Tibial artery (tissue), 4 donors: ENCODE measurements around the gene GNG7.
"Not testable (repeated sequence)": the region's sequence is repeated elsewhere in the genome, so short reads cannot be mapped to it uniquely, and the experiment has no call there.

Source experiments
- DNase-seq, 2 donors: peaks; one replicate each; pipeline ENCODE4 v3.0.0-alpha.2; 2019
- H3K27ac ChIP-seq, 2 donors: fragments of 200-600 bp; sonication (generic) in 1 of 2; 1 replicate in 1 of 2; 2 replicates in 1 of 2; pipeline ENCODE4 v1.5.1; 2018 to 2019; ENCODE audit warnings: mild to moderate bottlenecking in 1 of 2
- H3K27me3 ChIP-seq, 2 donors: fragments of 200-600 bp; sonication (generic) in 1 of 2; one replicate each; pipeline versions ENCODE4 v1.5.1 to v1.6.0; 2016 to 2019
- H3K36me3 ChIP-seq, 3 donors: fragments of 200-600 bp; sonication (generic) in 2 of 3; one replicate each; pipeline ENCODE4 v1.5.1; 2016 to 2019; ENCODE audit warnings: mild to moderate bottlenecking in 2 of 3
- H3K4me1 ChIP-seq, 4 donors: fragments of 200-600 bp; sonication (generic) in 2 of 4; 1 replicate in 3 of 4; 2 replicates in 1 of 4; pipeline ENCODE4 v1.5.1; 2016 to 2019
- H3K4me3 ChIP-seq, 2 donors: fragments of 200-600 bp; sonication (generic) in 1 of 2; 1 replicate in 1 of 2; 2 replicates in 1 of 2; pipeline ENCODE4 v1.5.1; 2018 to 2019; ENCODE audit warnings: mild to moderate bottlenecking in 2 of 2
- H3K9me3 ChIP-seq, 3 donors: fragments of 200-600 bp; sonication (generic) in 1 of 3; one replicate each; pipeline ENCODE4 v1.5.1; 2016 to 2019
- CTCF ChIP-seq, 2 experiments: fragments of 200-600 bp in 1 of 2; fragments of 450-650 bp in 1 of 2; IDR thresholded peaks; one replicate each; pipeline ENCODE4 v1.5.1; 2017 to 2019; ENCODE audit warnings: antibody characterized with exemption in 2 of 2, mild to moderate bottlenecking in 1 of 2, moderate library complexity in 1 of 2
- intact Hi-C: fragments of 100-400 bp; cut with DNase I; formaldehyde crosslinking; loops from one replicate; pipeline ENCODE4 v1.15.0; 2023; ENCODE audit warnings: low total_unique reads

Gene GNG7

GRCh38 chr19:2524840-2525723, 177.4 kb downstream of the GNG7 start:
- H3K4me3 ChIP-seq, result peak overlapping the region; percentile 36 to 40
- no peaks in the 10 kb centered on the region for H3K9me3 ChIP-seq
- H3K27ac ChIP-seq, result peak overlapping the region; percentile 52 to 77
- no peaks in the 10 kb centered on the region for H3K27me3 ChIP-seq
- no peaks in the 10 kb centered on the region for H3K36me3 ChIP-seq
- peak in 1 of 2 donors; percentile 93 for DNase-seq
- peaks cover 10 to 35% (median 24%) of the 10 kb centered on the region in 4 donors for H3K4me1 ChIP-seq
- intact Hi-C loops, result no loop called here
- no peak for TF ChIP-seq CTCF (IDR thresholded peaks at IDR 0.05)

- no peaks in the 10 kb centered on the region for H3K36me3 ChIP-seq
- peaks cover 10 to 32% (median 24%) of the 10 kb centered on the region in 4 donors for H3K4me1 ChIP-seq
- H3K4me3 ChIP-seq, result peak overlapping the region in 1 of 2 donors; percentile 40
- DNase-seq, result no peak
- no peaks in the 10 kb centered on the region for H3K27me3 ChIP-seq
- no peak for TF ChIP-seq CTCF (IDR thresholded peaks at IDR 0.05)
- intact Hi-C loops, result no loop called here
- H3K9me3 ChIP-seq, result no peaks in the 10 kb centered on the region
- H3K27ac ChIP-seq, result peak overlapping the region in 1 of 2 donors; percentile 66
These were observed 178.1 kb downstream of the GNG7 start for GRCh38 chr19:2524361-2524839.

- peak; percentile 30 to 37 for TF ChIP-seq CTCF (IDR thresholded peaks at IDR 0.05)
- Histone ChIP-seq H3K9me3 (no peaks in the 10 kb centered on the region), H3K4me3 (no peak overlapping the region), H3K36me3 (no peaks in the 10 kb centered on the region), H3K27me3 (no peaks in the 10 kb centered on the region), H3K27ac (peak overlapping the region; percentile 41 to 66), H3K4me1 (peaks cover 10 to 29% (median 24%) of the 10 kb centered on the region in 4 donors)
- peak in 1 of 2 donors; percentile 76 for DNase-seq
- intact Hi-C loops, result no loop called here
These were observed 178.7 kb downstream of the GNG7 start for GRCh38 chr19:2523630-2524311.

- intact Hi-C loops, result no loop called here
- no peak for TF ChIP-seq CTCF (IDR thresholded peaks at IDR 0.05)
- H3K4me3 ChIP-seq, result no peak overlapping the region
- no peaks in the 10 kb centered on the region for H3K36me3 ChIP-seq
- H3K27me3 ChIP-seq, result no peaks in the 10 kb centered on the region
- H3K27ac ChIP-seq, result no peak overlapping the region
- H3K4me1 ChIP-seq, result peaks cover under 1 to 15% (median 12%) of the 10 kb centered on the region in 4 donors
- H3K9me3 ChIP-seq, result no peaks in the 10 kb centered on the region
- DNase-seq, result no peak
These were observed 183.0 kb downstream of the GNG7 start for GRCh38 chr19:2519482-2519881.

- H3K27ac ChIP-seq, H3K9me3 ChIP-seq, H3K4me1 ChIP-seq, H3K27me3 ChIP-seq, H3K36me3 ChIP-seq, DNase-seq, H3K4me3 ChIP-seq, intact Hi-C loops: not testable (repeated sequence)
These were observed 183.6 kb downstream of the GNG7 start for GRCh38 chr19:2518856-2519255.
